Skeletal muscle cell (primary cell): Measurements from ENCODE around the gene RTBDN.

ENCODE experiments used
- DNase-seq: peaks from one replicate; pipeline ENCODE4 v3.0.0-alpha.2; 2010; ENCODE audit warnings: low read depth
- H3K4me3 ChIP-seq: 2 replicates; pipeline ENCODE4 v1.5.1; 2011; ENCODE audit warnings: low read depth, mild to moderate bottlenecking, control low read depth, low read length, moderate library complexity

Gene RTBDN

GRCh38 chr19:12785431-12786031, 48.8 kb downstream of the RTBDN start:
- H3K4me3 ChIP-seq: no peak overlapping the region
- DNase-seq: no peak

DNA sequence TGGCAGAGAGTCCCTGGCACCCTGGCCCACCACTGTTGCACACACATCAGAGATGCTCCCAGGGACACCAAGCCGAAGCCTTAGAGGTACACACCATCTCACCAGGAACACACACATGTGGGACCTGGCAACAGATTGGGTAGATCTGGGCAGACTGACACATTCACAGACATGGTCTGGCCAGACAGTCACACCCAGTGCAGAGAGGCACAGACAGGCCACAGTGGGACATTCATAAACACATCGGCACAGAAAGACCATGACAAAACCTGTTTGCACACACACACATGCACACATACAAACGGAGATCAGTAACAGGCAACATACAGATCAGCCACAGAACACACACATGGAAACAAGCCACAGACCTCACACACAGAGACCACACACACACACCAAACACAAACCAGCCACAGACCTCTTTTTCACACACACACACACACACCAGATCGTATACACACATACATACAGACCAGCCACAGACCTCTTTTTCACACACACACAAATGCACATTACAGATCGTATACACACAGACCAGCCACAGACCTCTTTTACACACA, 49.4 kb downstream of the RTBDN start:
- no peak for DNase-seq
- no peak overlapping the region for H3K4me3 ChIP-seq

DNA sequence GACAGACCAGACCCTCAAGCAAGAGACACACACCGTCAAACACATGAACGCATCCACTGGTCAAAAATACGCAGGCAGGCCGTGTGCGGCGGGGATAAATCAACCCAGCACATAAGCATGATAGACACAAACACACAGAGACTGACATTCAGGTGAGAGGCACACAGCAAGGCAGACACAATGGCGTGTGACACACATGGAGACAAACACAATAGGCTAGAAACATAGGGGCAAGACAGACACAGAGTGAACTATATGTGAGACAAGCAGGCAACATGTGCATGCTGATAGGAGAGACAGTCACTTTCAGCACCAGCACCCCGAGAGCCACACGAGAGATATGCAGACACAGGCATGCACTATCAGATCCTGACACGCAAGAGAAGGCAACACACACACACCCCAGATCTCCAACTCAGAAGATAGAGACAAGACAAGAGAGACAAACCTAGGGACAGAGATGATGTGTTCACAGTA, 49.9 kb downstream of the RTBDN start:
- DNase-seq: no peak
- H3K4me3 ChIP-seq: no peak overlapping the region

- H3K4me3 ChIP-seq: no peak overlapping the region
- no peak for DNase-seq
These were observed 50.5 kb downstream of the RTBDN start for GRCh38 chr19:12783849-12784393.

GRCh38 chr19:12783291-12783848, 51.0 kb downstream of the RTBDN start:
- peak overlapping the region; percentile 41 for H3K4me3 ChIP-seq
- no peak for DNase-seq

- peak overlapping the region; percentile 41 for H3K4me3 ChIP-seq
These were observed 51.7 kb downstream of the RTBDN start for GRCh38 chr19:12782424-12783290.

GRCh38 chr19:12782174-12782423, 52.3 kb downstream of the RTBDN start:
- H3K4me3 ChIP-seq: peak overlapping the region; percentile 41
- no peak for DNase-seq

More at GRCh38 chr19:12782424-12783290, 51.7 kb downstream of the RTBDN start:
- DNase-seq: peak; percentile 75

DNA sequence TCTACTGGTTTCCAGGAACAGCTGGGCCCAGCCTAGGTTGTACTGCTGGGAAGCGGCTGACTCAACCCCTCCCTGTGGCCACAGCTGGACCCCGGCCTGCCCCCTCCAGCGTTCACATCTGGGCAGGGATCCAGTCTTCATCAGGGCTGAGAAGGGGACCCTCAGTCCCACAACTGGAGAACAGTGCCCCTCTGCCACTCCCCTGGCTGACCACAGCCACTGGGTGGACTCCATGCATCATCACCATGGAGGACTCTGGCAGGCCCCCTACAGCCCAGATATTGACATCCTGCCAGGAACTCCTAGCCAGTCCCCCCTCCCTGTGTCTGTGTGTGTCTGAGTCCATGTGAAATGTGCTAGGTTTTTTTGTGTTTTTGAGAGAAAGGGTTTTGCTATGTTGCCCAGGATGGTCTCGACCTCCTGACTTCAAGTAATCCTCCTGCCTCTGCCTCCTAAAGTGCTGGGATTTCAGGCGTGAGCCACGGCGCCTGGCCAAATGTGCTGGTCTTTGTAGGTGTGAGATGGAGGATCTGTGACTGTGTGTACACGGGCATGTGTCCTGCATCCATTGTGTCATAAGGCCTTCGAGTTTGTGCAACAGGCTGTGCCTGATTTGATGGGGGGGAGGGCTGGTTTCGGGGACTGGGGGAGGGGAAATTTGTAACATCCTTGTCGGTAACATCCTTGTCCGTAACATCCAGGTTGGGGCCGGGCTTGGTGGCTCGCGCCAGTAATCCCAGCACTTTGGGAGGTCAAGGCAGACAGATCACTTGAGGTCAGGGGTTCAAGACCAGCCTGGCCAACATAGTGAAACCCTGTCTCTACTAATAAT, 55.0 kb downstream of the RTBDN start:
- DNase-seq: peak; percentile 94
- peak overlapping the region; percentile 61 for H3K4me3 ChIP-seq

GRCh38 chr19:12778905-12779161, 55.5 kb downstream of the RTBDN start:
- no peak for DNase-seq
- peak overlapping the region; percentile 61 for H3K4me3 ChIP-seq

- peak overlapping the region; percentile 61 for H3K4me3 ChIP-seq
- DNase-seq: no peak
These were observed 56.1 kb downstream of the RTBDN start for GRCh38 chr19:12778017-12778904.

GRCh38 chr19:12777217-12778016, 57.0 kb downstream of the RTBDN start:
- DNase-seq: no peak
- H3K4me3 ChIP-seq: peak overlapping the region; percentile 61
